HG03378 (cell line): ENCODE results near the gene COL2A1.

ENCODE experiments used
- ATAC-seq: cut with Tn5 transposase; IDR thresholded peaks from one replicate; pipeline ENCODE4 v1.9.1; 2021; ENCODE audit warnings: mild to moderate bottlenecking, moderate library complexity; ENCODE audit not compliant: unreplicated experiment

COL2A1 gene

DNA sequence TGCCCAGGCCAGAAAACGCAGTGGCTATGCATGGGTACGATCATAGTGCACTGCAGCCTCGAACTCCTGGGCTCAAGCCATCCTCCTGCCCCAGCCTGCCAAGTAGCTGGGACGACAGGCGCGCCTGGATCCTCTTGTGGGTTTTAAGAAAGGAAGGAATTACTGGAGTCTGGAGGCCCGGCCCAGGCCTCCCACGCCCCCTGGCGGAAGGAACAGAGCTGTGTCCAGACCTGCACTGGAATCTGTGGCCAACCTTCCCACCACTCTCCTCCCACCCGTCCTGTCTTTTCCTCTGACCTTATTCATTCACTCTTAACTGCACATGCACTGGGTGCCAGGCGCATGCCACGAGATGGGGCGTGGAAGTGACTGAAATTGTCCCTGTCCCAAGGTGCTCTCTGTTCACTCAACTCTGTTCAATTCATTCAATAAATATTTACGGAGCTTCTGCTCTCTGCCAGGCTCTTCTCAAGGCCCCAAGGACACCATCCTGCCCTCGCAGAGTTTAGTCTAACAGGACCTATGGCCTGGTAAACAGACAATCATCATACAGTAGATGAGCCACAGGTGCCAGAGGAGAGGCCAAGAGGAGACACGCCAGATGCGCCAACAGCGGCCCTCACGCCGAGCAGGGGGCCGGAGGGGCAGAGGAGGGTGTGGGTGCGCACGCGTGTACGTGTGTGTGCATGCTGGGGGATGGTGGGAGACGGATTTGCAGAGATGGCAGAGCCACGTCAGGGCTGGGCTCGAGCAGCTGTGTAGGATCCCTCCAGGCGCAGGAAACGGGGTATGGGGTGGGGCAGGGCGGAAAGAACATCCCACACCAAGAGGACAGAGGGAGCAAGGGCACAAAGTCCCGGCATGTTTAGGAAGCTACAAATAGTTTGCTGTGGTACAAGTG is 54.6 kb downstream of the COL2A1 start:
- ATAC-seq, result no peak

DNA sequence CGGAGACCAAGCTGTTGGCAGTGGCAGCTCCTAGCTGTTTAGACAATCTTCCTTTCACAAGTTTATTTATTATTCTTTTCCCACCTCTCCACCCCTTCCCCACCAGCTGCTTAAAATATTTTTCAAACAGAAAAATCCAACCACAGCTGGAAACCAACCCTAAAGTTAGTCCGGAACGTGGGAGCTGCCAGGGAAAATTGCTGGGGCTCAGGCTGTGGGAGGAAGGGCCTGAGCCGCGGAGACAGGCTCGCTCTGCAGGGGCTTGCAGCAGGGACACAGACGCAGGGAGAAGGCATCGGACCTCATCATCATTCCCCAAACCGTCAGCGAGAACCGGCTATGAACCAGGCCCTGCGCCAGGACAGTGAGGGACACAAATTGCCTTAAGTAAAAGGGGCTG is 56.9 kb downstream of the COL2A1 start:
- no peak for ATAC-seq

DNA sequence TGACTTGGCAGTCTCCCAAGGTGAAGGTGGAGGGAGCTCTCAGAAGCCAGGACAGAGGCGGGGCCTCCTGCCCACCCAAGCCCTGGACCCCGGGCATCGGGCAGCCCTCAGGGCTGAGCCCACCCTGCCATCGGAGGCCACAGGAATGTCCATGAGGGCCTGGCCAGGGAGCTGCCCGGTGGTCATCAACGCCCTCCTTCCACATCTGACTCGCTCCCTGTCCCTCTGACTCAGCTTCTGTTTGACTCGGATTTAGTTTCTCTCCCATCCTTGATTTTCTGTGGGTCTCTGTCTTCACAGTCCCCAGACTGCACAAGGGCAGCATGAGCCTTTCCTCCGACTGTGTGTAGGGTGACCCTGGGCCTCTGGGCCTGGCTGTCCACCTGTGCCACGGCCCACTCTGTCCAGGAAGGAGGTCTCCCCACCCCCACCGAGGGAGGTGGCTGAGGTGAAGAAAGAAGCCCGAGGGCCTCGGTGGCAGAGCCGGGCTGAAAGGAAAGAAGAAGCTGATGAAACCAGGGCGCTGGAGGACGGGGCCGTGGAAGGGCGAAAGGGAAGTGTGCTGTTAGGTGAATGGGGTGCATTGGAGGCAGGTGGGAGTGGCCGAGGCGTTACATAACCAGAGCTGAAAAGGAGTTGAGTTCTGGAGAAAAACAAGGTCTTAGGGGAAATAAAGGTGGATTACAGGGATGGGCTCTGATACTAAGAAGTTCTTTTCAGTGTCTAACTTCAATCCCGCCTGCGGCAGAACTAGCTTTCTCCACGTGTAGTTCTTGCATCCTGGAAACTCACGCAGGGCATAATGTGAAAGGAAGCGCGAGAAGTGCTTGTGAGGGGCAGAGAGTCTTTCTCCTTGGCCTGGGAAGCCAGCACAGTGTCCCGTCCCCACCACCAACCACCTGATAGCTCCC is 57.6 kb downstream of the COL2A1 start:
- no peak for ATAC-seq

DNA sequence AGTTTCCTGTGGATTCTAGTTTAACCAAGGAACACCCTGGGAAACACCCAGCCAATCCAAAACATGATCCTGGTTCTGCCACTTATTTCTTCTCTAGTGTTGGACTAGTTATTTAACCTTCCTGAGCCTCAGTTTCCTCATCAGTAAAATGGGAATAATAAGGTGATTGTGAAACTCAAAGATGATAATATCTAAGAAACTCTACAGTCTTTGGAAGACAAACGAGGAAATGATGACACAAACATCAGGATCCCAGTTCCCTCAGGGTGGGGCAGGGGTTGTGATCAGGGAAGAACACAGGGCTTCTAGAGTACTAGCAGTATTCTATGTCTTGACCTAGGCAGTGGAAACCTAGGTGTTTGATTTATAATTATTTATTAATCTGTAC is 58.9 kb downstream of the COL2A1 start:
- no peak for ATAC-seq

DNA sequence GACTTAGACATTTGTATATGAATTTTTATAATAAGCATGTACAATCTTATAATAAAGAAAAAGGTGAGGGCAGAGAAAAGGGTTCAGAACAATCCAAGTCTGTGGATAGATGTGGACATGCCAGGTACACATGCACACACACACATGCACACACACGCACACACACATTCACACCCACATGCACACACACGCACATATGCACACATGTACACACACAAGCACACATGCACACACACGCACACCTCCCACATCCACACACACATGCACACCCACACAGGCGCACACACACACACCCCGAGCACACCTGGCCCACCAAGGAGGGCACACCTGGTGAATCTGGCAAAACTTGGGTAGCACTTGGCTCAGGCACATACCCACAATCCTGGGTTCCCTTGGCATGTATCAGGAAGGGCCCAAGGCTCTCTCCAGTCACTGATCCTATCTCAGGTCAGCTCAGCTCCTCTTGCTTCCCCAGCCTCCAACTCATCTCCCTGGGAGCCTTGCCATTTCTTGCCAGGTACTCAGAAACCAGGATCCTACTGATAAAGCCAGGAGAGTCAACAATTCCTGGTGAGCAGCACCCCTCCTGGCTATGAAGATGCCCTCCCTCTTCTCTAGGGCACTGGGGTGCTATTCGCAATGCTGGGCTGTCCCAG is 59.5 kb downstream of the COL2A1 start:
- no peak for ATAC-seq

DNA sequence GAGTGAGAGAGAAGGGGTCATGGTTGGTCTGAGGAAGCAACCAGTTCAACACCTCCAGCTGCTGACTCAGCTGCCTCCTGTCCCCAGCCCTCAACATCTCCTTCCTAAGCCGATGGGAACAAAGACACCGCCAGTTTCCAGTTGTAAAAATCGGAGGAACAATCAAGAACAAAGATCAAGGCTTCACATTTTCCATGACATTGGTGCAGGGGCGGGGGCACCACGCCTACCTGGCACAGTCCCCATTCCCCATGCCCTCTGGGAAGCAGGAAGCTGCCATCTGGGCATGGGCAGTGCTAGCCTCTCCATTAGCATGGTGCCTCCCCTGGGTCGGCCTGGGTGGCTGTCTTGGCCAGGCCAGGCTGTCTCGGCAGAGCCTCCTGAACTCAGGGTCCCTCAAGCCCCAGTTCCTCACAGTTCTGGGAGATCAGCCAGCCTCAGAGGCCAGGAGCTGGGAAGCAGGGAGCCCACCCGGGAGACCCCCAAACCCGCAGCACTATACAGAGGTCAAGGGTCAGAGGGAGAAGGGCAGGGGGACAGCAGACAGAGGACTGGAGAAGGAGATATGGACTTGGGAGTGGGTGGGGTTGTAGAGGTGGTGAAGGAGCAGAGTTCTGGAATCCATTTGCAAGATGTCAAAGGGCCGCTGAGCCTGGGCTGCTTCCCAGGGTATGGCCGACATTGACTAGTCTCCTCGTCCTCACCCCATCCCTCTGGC is 60.5 kb downstream of the COL2A1 start:
- no peak for ATAC-seq

DNA sequence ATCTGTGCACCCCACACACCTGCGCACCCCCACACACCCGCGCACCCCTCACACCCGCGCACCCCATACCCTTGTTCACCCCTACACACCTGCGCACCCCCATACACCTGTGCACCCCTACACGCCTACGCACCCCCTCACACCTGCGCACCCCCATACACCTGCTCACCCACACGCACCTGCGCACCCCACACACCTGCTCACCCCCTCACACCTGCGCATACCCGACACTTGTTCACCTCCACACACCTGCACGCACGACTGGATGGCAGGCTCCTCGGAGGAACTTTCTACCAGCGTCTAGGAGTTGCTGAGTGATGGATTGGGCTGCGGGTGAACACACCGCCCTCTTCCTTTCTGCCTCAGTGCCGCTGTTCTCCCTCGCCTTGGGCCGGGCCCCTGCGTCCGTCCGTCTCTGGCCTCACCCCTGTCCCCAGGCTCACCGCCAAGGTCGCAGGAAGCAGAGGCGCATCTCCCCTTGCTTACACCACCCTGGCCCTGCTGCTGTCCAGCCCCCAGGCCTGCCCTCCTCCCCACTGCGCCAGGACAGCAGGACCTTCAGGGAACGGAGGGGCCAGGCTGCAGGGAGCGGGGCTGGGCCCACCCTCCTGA is 61.6 kb downstream of the COL2A1 start:
- no peak for ATAC-seq

DNA sequence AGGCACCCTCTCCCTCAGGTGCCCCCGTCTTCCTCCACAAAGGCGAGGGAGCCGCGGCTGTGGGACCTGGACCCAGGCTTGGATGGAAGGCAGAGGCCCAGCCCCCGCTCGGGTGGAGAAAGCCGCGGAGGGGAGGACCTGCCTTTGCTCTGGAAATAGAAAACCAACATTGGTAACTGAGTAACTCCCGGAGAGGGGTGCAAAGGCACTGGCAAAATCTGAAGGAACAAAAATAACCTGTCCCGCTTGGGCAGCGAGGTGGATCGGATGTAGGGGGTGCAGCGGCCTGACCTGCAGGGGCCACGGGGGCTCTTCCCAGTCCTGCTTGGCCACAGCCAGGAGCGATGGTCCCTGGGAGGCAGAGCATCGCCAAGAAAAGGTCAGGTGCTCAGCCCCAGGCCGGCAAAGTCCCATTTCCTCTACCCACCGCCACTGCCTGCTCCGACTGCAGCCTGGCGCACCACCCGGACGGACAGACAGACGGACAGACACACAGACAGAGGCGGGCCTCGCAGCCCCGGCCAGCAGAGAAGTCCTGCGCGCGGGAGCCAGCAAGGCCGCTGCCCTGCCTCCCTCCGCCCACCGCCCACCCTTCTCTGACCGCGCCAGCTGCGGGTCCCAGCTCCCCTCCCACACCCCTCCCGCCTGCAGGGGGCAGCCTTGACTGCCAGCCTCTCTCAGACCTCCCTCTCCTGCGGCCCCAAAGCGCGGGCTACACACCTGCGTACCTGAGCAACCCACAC is 62.2 kb downstream of the COL2A1 start:
- no peak for ATAC-seq

DNA sequence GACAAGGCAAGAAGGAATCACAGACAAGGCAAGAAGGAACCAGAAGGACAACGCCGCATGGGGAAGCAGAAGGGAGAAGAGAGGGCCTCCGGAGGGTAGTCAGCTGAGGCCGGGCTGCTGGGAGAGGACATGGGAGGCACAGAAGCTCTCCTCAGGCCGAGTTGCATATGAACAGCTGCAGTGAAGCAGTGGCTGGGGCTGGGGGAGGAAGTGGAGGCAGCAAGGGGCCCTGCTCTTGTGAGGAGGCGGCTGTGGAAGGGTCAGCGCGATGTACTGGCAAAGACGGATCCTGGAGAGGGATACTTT is 62.8 kb downstream of the COL2A1 start:
- no peak for ATAC-seq

DNA sequence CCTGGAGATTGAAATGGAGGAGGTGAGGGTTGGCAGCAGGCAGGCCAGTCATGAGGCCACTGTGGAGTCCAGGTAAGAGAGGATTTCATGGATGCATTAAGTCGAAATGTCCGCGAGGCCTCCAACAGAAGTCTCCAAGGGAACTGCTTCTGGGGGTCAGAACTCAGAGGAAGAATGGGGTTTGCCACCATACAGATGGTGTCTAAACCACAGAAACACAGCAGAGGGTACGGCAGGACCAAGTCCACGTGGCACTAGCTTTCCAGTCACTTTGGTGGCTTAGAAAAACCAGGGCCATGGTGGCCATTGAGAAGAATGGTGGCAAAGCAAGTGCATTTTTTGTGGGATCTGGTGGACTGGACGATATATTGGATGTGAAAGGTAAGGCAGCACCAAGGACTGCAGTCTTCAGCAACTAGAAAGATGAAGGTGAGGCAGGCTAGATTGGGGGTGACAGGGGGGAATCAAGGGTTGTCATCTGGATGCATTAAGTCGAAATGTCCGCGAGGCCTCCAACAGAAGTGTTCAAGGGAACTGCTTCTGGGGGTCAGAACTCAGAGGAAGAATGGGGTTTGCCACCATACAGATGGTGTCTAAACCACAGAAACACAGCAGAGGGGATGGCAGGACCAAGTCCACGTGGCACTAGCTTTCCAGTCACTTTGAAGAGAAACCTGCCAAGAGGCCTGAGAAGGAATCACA is 63.4 kb downstream of the COL2A1 start:
- ATAC-seq, result no peak

DNA sequence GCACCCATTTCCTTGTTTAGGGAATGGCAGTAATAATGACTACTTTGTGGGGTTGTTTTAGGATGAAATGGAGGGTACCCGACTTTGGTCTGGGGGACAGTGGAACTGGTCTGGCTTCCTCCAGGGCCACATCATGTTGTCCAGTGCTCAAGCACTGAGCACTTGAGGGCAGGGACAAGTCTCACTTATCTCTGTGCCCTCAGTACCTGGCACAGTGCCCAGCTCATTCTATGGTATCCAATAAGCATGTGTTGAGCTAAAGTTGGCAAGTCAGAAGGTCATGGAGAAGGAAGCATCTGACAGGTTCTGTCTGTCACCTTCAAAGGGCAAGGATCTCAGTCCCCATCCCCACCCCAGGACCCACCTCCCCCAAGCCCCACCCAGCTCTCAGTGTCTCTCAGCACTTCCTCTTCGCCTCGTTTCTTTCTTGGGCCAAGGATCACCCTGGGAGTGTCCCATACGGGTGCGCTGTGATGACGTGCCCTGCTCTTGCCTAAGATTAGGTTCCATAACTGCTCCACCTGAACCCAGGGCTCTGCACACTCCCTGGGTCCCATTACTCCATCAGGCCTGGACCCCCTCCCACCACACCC is 65.2 kb downstream of the COL2A1 start:
- ATAC-seq, result no peak

DNA sequence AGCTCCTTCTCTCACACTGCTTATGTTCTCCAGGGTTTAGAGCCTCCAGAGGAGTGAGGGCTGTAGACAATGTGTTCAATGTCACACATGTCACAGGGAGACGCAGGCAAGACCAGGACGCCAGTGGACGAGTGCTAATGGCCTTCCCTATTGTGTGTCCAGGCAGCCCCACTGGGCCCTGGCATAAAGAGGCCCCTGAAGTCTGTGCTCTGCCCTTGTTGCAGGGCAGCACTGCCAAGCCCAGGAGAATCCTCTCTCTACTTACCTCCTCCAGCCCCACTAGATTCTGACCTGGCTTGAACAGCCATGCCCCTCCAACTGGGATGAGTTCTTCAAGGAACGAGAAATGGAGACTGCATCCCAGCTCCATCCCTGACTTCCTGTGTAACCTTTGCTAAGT is 65.7 kb downstream of the COL2A1 start:
- ATAC-seq, result no peak

DNA sequence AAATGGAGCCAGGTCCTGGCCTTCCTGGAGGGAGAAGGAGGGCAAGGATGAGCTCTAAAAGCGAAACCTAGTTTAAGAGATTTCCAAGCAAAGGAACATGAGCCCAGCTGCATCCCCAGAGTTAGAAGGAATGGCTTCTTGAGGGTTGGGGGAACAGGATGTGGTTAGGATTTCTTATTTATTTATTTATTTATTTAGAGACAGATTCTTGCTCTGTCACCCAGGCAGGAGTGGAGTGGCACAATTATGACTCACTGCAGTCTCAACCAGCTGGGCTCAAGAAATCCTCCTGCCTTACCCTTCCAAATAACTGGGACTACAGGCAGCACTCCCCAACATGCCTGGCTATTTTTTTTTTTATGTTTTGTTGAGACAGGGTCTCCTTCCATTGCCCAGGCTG is 66.2 kb downstream of the COL2A1 start:
- no peak for ATAC-seq

DNA sequence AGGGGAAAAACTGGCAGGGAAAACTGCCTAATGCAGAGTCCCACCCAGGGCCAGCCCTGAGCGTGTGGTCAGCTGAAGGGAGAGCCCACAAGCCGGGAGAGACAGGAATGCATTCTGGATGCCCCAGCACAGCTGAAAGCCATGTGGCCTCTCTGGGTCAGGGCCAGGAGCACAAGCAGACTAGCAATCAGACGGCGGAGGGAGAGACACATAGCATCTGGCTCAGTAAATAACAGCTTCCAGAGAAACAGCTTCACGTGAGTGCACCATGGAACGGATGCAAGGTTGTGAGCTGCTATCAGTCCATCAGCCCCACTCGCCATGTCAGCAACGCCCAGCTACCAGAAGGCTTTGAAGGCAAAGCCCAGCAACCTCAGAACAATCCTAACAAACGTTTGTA is 69.1 kb downstream of the COL2A1 start:
- ATAC-seq, result no peak

DNA sequence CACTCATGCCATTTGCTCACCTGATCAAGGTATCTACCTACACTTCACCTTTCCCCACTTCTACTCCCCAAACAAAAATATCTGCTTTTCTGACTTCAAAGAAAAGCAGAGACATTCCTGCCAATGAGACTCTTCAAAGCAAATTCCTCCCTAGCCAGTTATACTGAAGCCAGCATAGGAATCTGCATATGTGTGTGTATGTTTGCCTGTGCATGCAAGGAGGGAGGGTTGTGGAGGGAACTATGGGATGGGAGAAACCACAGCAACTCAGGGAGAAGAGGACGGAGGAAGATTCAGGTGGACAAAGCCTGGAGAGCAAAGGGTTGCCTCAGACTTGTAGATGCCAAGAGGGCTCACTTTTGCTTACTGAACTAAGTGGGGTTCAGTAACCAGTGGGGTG is 73.1 kb downstream of the COL2A1 start:
- ATAC-seq, result no peak

DNA sequence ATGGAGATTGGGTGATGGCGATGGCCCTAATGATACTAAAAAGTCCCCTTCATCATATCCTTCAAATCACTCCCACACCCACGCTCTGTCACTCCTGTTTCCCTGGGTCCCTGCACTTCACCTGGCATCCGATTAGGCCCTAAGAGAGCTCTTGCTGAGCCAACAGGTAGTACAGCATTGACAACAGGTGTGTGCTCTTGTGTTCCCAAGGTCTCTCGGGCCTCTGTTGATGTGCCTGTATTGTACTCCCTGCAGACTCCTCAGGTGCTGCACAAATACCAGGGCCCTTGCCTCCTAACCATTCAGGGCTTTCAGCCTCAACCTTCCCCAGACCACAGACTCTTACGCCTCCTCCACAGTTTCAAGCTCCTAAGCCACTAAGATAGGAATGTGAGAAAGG is 73.6 kb downstream of the COL2A1 start:
- no peak for ATAC-seq

DNA sequence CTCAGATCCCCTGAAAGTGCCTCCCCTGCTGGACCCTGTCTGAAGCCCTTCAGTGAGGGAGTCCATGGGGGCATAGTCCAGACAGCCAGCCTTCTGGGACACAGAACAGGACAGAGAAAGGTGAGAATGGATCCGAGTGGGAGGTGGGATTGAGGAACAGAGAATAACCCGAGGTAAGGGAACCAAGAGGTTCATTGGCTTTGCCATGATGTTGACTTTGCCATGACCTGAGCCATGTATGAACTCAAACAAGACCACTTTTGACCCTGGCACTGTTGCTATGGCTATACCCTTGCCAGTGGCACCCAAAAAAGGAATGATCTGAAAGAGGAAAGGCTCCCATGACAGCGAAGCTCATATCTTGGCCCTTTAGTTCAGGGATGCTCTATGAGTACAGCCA is 76.9 kb downstream of the COL2A1 start:
- no peak for ATAC-seq
